HEK293 (cell line): Measurements from ENCODE around the gene ZCCHC7.

Experiments used
- CTCF ChIA-PET: fragments of 350-600 bp; formaldehyde crosslinking; extraction: SDS; loops from one replicate; lab custom pipeline; 2021; ENCODE audit warnings: antibody characterized with exemption; lab: Yijun Ruan, JAX
- POLR2A ChIA-PET: fragments of 300-600 bp; formaldehyde crosslinking; extraction: SDS; loops from one replicate; lab custom pipeline; 2020; ENCODE audit warnings: antibody characterized with exemption, inconsistent platforms; lab: Yijun Ruan, JAX
- H3K27ac ChIP-seq: fragments of 200-500 bp; sonication (Bioruptor generic); 2 replicates; pipeline ENCODE4 v1.5.1; 2014; ENCODE audit warnings: low read depth, low read length, control low read depth, inconsistent platforms; ENCODE audit errors: extremely low read depth
- H3K36me3 ChIP-seq, 2 experiments: fragments of 200-500 bp in 1 of 2; sonication (Bioruptor generic) in 1 of 2; 1 replicate in 1 of 2; 2 replicates in 1 of 2; pipeline ENCODE4 v1.5.1; 2014 to 2017; ENCODE audit warnings: inconsistent platforms in 2 of 2, low read length in 2 of 2; ENCODE audit not compliant: control insufficient read depth in 2 of 2, insufficient read depth in 1 of 2
- H3K4me1 ChIP-seq: fragments of 200-500 bp; sonication (Bioruptor generic); 2 replicates; pipeline ENCODE4 v1.5.1; 2014; ENCODE audit warnings: mild to moderate bottlenecking, low read length, inconsistent platforms; ENCODE audit not compliant: control insufficient read depth, insufficient read depth
- H3K4me3 ChIP-seq: 2 replicates; pipeline ENCODE4 v1.5.1; 2011; ENCODE audit warnings: low read depth, mild to moderate bottlenecking, control low read depth, low read length, moderate library complexity
- H3K9me3 ChIP-seq: fragments of 200-500 bp; sonication (Bioruptor generic); 2 replicates; pipeline ENCODE4 v1.5.1; 2014; ENCODE audit warnings: low read depth, low read length, inconsistent platforms; ENCODE audit not compliant: control insufficient read depth, insufficient read depth
- AEBP2 ChIP-seq: fragments of 450-650 bp; formaldehyde crosslinking; IDR thresholded peaks from 2 replicates; pipeline ENCODE4 v1.5.1; 2016; ENCODE audit warnings: missing biosample characterization, missing genetic modification characterization, borderline replicate concordance
- BCL11B ChIP-seq: fragments of 450-650 bp; formaldehyde crosslinking; IDR thresholded peaks from 2 replicates; pipeline ENCODE4 v1.5.1; 2016; ENCODE audit warnings: low read depth, missing biosample characterization, missing genetic modification characterization
- GLIS1 ChIP-seq: fragments of 450-650 bp; formaldehyde crosslinking; IDR thresholded peaks from 2 replicates; pipeline ENCODE4 v1.5.1; 2016; ENCODE audit warnings: missing biosample characterization, missing genetic modification characterization
- HOXC10 ChIP-seq: sonication (generic); formaldehyde crosslinking; IDR thresholded peaks from 2 replicates; pipeline ENCODE4 v1.8.1; 2023; ENCODE audit warnings: mild to moderate bottlenecking, missing genetic modification reagents
- MYNN ChIP-seq: fragments of 450-650 bp; formaldehyde crosslinking; IDR thresholded peaks from 2 replicates; pipeline ENCODE4 v1.5.1; 2016; ENCODE audit warnings: missing biosample characterization, missing genetic modification characterization, borderline replicate concordance
- OVOL3 ChIP-seq: fragments of 450-650 bp; formaldehyde crosslinking; IDR thresholded peaks from 2 replicates; pipeline ENCODE4 v1.5.1; 2016; ENCODE audit warnings: missing biosample characterization, missing genetic modification characterization
- PRDM2 ChIP-seq: fragments of 450-650 bp; formaldehyde crosslinking; IDR thresholded peaks from 2 replicates; pipeline ENCODE4 v1.5.1; 2016; ENCODE audit warnings: missing biosample characterization, missing genetic modification characterization, borderline replicate concordance
- TRIM28 ChIP-seq: IDR thresholded peaks from 2 replicates; pipeline ENCODE4 v1.6.1; 2011; ENCODE audit warnings: low read length, control low read depth, borderline replicate concordance
- YY1 ChIP-seq: fragments of 450-650 bp; formaldehyde crosslinking; IDR thresholded peaks from 2 replicates; pipeline ENCODE4 v1.5.1; 2018; ENCODE audit warnings: missing biosample characterization, missing genetic modification characterization
- ZBTB44 ChIP-seq: fragments of 450-650 bp; IDR thresholded peaks from 2 replicates; pipeline ENCODE4 v1.5.1; 2018; ENCODE audit warnings: missing biosample characterization, mild to moderate bottlenecking, missing genetic modification characterization
- ZFP41 ChIP-seq: fragments of 450-650 bp; formaldehyde crosslinking; IDR thresholded peaks from 2 replicates; pipeline ENCODE4 v1.5.1; 2016; ENCODE audit warnings: missing biosample characterization, missing genetic modification characterization, borderline replicate concordance
- ZNF114 ChIP-seq: fragments of 450-650 bp; formaldehyde crosslinking; IDR thresholded peaks from 2 replicates; pipeline ENCODE4 v1.5.0; 2017; ENCODE audit warnings: missing biosample characterization, missing genetic modification characterization
- ZNF138 ChIP-seq: fragments of 450-650 bp; formaldehyde crosslinking; IDR thresholded peaks from 2 replicates; pipeline ENCODE4 v1.5.1; 2016; ENCODE audit warnings: missing biosample characterization, missing genetic modification characterization, borderline replicate concordance
- ZNF211 ChIP-seq: fragments of 450-650 bp; formaldehyde crosslinking; IDR thresholded peaks from 2 replicates; pipeline ENCODE4 v1.5.1; 2016; ENCODE audit warnings: low read depth, missing biosample characterization, missing genetic modification characterization
- ZNF354C ChIP-seq: fragments of 450-650 bp; formaldehyde crosslinking; IDR thresholded peaks from 2 replicates; pipeline ENCODE4 v1.5.1; 2016; ENCODE audit warnings: missing biosample characterization, missing genetic modification characterization, low read depth, borderline replicate concordance
- ZNF394 ChIP-seq: fragments of 450-650 bp; formaldehyde crosslinking; IDR thresholded peaks from 2 replicates; pipeline ENCODE4 v1.5.1; 2016; ENCODE audit warnings: missing biosample characterization, missing genetic modification characterization, mild to moderate bottlenecking, moderate library complexity, borderline replicate concordance
- ZNF488 ChIP-seq: fragments of 450-650 bp; formaldehyde crosslinking; IDR thresholded peaks from 2 replicates; pipeline ENCODE4 v1.5.1; 2016; ENCODE audit warnings: missing biosample characterization, missing genetic modification characterization
- ZNF561 ChIP-seq: fragments of 450-650 bp; IDR thresholded peaks from 2 replicates; pipeline ENCODE4 v1.5.1; 2018; ENCODE audit warnings: missing biosample characterization, missing genetic modification characterization, borderline replicate concordance
- ZNF610 ChIP-seq: fragments of 450-650 bp; formaldehyde crosslinking; IDR thresholded peaks from 2 replicates; pipeline ENCODE4 v1.5.1; 2016; ENCODE audit warnings: missing biosample characterization, missing genetic modification characterization, borderline replicate concordance
- ZNF645 ChIP-seq: fragments of 450-650 bp; formaldehyde crosslinking; IDR thresholded peaks from 2 replicates; pipeline ENCODE4; 2016; ENCODE audit warnings: missing biosample characterization, missing genetic modification characterization
- ZNF664 ChIP-seq: fragments of 450-650 bp; formaldehyde crosslinking; IDR thresholded peaks from 2 replicates; pipeline ENCODE4 v1.5.1; 2016; ENCODE audit warnings: missing biosample characterization, missing genetic modification characterization
- ZNF843 ChIP-seq: fragments of 450-650 bp; formaldehyde crosslinking; IDR thresholded peaks from 2 replicates; pipeline ENCODE4 v1.5.1; 2016; ENCODE audit warnings: missing biosample characterization, missing genetic modification characterization

Gene ZCCHC7

GRCh38 chr9:37149666-37150308 lies 29.4 kb downstream of the ZCCHC7 start:
- Histone ChIP-seq H3K4me3 (no peak overlapping the region), H3K4me1 (no peaks in the 10 kb centered on the region), H3K36me3 (peaks cover 0 to 6% of the 10 kb centered on the region in 2 experiments), H3K27ac (no peak overlapping the region), H3K9me3 (no peaks in the 10 kb centered on the region)
- ChIA-PET POLR2A (no interaction called here), CTCF (no interaction called here)
- TF ChIP-seq AEBP2 (tag by site-specific recombination): no peak
- TF ChIP-seq BCL11B (tag by site-specific recombination): no peak
- TF ChIP-seq ZNF664: no peak
- no peak for TF ChIP-seq ZNF114

- Histone ChIP-seq H3K9me3 (no peaks in the 10 kb centered on the region), H3K4me3 (no peak overlapping the region), H3K4me1 (no peaks in the 10 kb centered on the region), H3K27ac (no peak overlapping the region), H3K36me3 (peaks cover 0 to 6% of the 10 kb centered on the region in 2 experiments)
- TF ChIP-seq ZBTB44: no peak
- no peak for TF ChIP-seq OVOL3 (tag by site-specific recombination)
- TF ChIP-seq ZNF610: no peak
- TF ChIP-seq ZFP41 (tag by site-specific recombination): no peak
- TF ChIP-seq ZNF354C: no peak
- no peak for TF ChIP-seq ZNF561
- no peak for TF ChIP-seq ZNF138 (tag by site-specific recombination)
- TF ChIP-seq TRIM28: no peak
- TF ChIP-seq MYNN: no peak
- TF ChIP-seq ZNF843: no peak
- no peak for TF ChIP-seq YY1
- POLR2A ChIA-PET: interaction anchor here (0.6 kb wide), 1 partner anchor 315 kb away, joined by 3 read pairs; the partner anchor contains the start of gene ZBTB5
- CTCF ChIA-PET: interaction anchor here (0.6 kb wide), 1 partner anchor 20 kb away, joined by 3 read pairs; no protein-coding TSS in a partner anchor
Measured at GRCh38 chr9:37150415-37150814, 30.0 kb downstream of the ZCCHC7 start.

- H3K27ac ChIP-seq: no peak overlapping the region
- ChIA-PET CTCF (interaction anchor here (0.7 to 1.2 kb wide), 3 partner anchors 26 to 156 kb away, joined by 3 to 6 read pairs (median 4); no protein-coding TSS in a partner anchor), POLR2A (no interaction called here)
- peaks cover 0 to 6% of the 10 kb centered on the region in 2 experiments for H3K36me3 ChIP-seq
- no peaks in the 10 kb centered on the region; the same call in 1 of the 2 replicates for H3K4me1 ChIP-seq
- no peaks in the 10 kb centered on the region for H3K9me3 ChIP-seq
- no peak overlapping the region for H3K4me3 ChIP-seq
- no peak for TF ChIP-seq PRDM2 (tag by site-specific recombination)
- TF ChIP-seq HOXC10: no peak
- TF ChIP-seq GLIS1 (tag by site-specific recombination): no peak
- no peak for TF ChIP-seq ZNF645
- TF ChIP-seq ZNF488 (tag by site-specific recombination): no peak
- no peak for TF ChIP-seq ZNF394 (tag by site-specific recombination)
- no peak for TF ChIP-seq ZNF211
Measured at GRCh38 chr9:37151812-37152211, 31.4 kb downstream of the ZCCHC7 start.
